IPS-18a (cell line): Measurements from ENCODE around the gene CALHM1.
"Not testable (repeated sequence)": the region's sequence is repeated elsewhere in the genome, so short reads cannot be mapped to it uniquely, and the experiment has no call there.

Source experiments
- H3K27ac ChIP-seq: one replicate; pipeline ENCODE4 v1.5.1; 2013; ENCODE audit warnings: low read length
- H3K27me3 ChIP-seq: one replicate; pipeline ENCODE4 v1.6.1; 2013; ENCODE audit warnings: mild to moderate bottlenecking, low read length; ENCODE audit not compliant: control insufficient read depth, insufficient read depth
- H3K36me3 ChIP-seq: one replicate; pipeline ENCODE4 v1.6.1; 2013; ENCODE audit warnings: low read depth, low read length; ENCODE audit not compliant: control insufficient read depth
- H3K4me1 ChIP-seq: one replicate; pipeline ENCODE4 v1.6.1; 2013; ENCODE audit warnings: low read depth, low read length; ENCODE audit not compliant: control insufficient read depth
- H3K4me3 ChIP-seq: one replicate; pipeline ENCODE4 v1.5.1; 2013; ENCODE audit warnings: low read length
- H3K9ac ChIP-seq: one replicate; pipeline ENCODE4 v1.6.1; 2013; ENCODE audit warnings: mild to moderate bottlenecking, low read length, moderate library complexity
- H3K9me3 ChIP-seq: one replicate; pipeline ENCODE4 v1.6.1; 2013; ENCODE audit warnings: low read depth, low read length; ENCODE audit not compliant: control insufficient read depth

Gene CALHM1

GRCh38 chr10:103458720-103459119 is at the start of gene CALHM1:
Gene CALHM1 (minus strand): TSS chr10:103458900. CDS start chr10:103458751, 149 bp downstream.
- Histone ChIP-seq H3K4me3 (no peak within 1 kb of the TSS), H3K4me1 (no peaks in the 10 kb centered on the region), H3K9me3 (no peaks in the 10 kb centered on the region), H3K27me3 (no peaks in the 10 kb centered on the region), H3K27ac (no peak within 1 kb of the TSS), H3K9ac (no peak within 1 kb of the TSS), H3K36me3 (no peaks in the 10 kb centered on the region)

GRCh38 chr10:103507235-103508191 is 48.8 kb upstream of the CALHM1 start:
- Histone ChIP-seq H3K36me3 (no peaks in the 10 kb centered on the region), H3K4me3 (no peak overlapping the region), H3K27me3 (no peaks in the 10 kb centered on the region), H3K4me1 (peaks cover 2% of the 10 kb centered on the region), H3K27ac (no peak overlapping the region), H3K9ac (no peak overlapping the region), H3K9me3 (no peaks in the 10 kb centered on the region)

- Histone ChIP-seq H3K4me3 (no peak overlapping the region), H3K36me3 (no peaks in the 10 kb centered on the region), H3K9ac (no peak overlapping the region), H3K4me1 (peaks cover 2% of the 10 kb centered on the region), H3K27me3 (no peaks in the 10 kb centered on the region), H3K27ac (no peak overlapping the region), H3K9me3 (no peaks in the 10 kb centered on the region)
These were observed 47.4 kb upstream of the CALHM1 start for GRCh38 chr10:103506061-103506460.

- no peaks in the 10 kb centered on the region for H3K36me3 ChIP-seq
- no peak overlapping the region for H3K27ac ChIP-seq
- H3K4me1 ChIP-seq, result peaks cover 2% of the 10 kb centered on the region
- H3K27me3 ChIP-seq, result no peaks in the 10 kb centered on the region
- no peak overlapping the region for H3K4me3 ChIP-seq
- no peak overlapping the region for H3K9ac ChIP-seq
- H3K9me3 ChIP-seq, result no peaks in the 10 kb centered on the region
These were observed 45.6 kb upstream of the CALHM1 start for GRCh38 chr10:103504181-103504783.

GRCh38 chr10:103503777-103504176 is 45.1 kb upstream of the CALHM1 start:
- not testable (repeated sequence) for H3K9ac ChIP-seq, H3K27ac ChIP-seq, H3K4me1 ChIP-seq, H3K27me3 ChIP-seq, H3K4me3 ChIP-seq, H3K9me3 ChIP-seq, H3K36me3 ChIP-seq

- Histone ChIP-seq H3K27ac (no peak overlapping the region), H3K9ac (no peak overlapping the region), H3K4me1 (peaks cover 2% of the 10 kb centered on the region), H3K9me3 (no peaks in the 10 kb centered on the region), H3K27me3 (no peaks in the 10 kb centered on the region), H3K4me3 (no peak overlapping the region), H3K36me3 (no peaks in the 10 kb centered on the region)
These were observed 44.4 kb upstream of the CALHM1 start for GRCh38 chr10:103502849-103503660.

GRCh38 chr10:103501186-103501585 is 42.5 kb upstream of the CALHM1 start:
- peaks cover 14% of the 10 kb centered on the region for H3K27me3 ChIP-seq
- H3K4me1 ChIP-seq, result peaks cover 2% of the 10 kb centered on the region
- no peaks in the 10 kb centered on the region for H3K9me3 ChIP-seq
- H3K9ac ChIP-seq, result no peak overlapping the region
- no peaks in the 10 kb centered on the region for H3K36me3 ChIP-seq
- H3K4me3 ChIP-seq, result no peak overlapping the region
- no peak overlapping the region for H3K27ac ChIP-seq

- Histone ChIP-seq H3K27ac (no peak overlapping the region), H3K9ac (no peak overlapping the region), H3K4me1 (peaks cover 2% of the 10 kb centered on the region)
These were observed 41.8 kb upstream of the CALHM1 start for GRCh38 chr10:103500481-103500880.

GRCh38 chr10:103499881-103500280 is 41.2 kb upstream of the CALHM1 start:
- H3K4me3 ChIP-seq, result no peak overlapping the region
- H3K9ac ChIP-seq, result no peak overlapping the region
- peaks cover 2% of the 10 kb centered on the region for H3K4me1 ChIP-seq
- peaks cover 23% of the 10 kb centered on the region for H3K27me3 ChIP-seq
- no peaks in the 10 kb centered on the region for H3K36me3 ChIP-seq
- H3K27ac ChIP-seq, result no peak overlapping the region
- H3K9me3 ChIP-seq, result no peaks in the 10 kb centered on the region

More at GRCh38 chr10:103500481-103500880, 41.8 kb upstream of the CALHM1 start:
- no peak overlapping the region for H3K4me3 ChIP-seq
- no peaks in the 10 kb centered on the region for H3K9me3 ChIP-seq
- no peaks in the 10 kb centered on the region for H3K36me3 ChIP-seq
- H3K27me3 ChIP-seq, result peaks cover 17% of the 10 kb centered on the region

GRCh38 chr10:103498936-103499638 is 40.4 kb upstream of the CALHM1 start:
- peaks cover 31% of the 10 kb centered on the region for H3K27me3 ChIP-seq

More at GRCh38 chr10:103498936-103499638, 40.4 kb upstream of the CALHM1 start:
- H3K4me1 ChIP-seq, result no peaks in the 10 kb centered on the region
- H3K4me3 ChIP-seq, result no peak overlapping the region
- no peak overlapping the region for H3K27ac ChIP-seq
- H3K9ac ChIP-seq, result no peak overlapping the region
- H3K9me3 ChIP-seq, result no peaks in the 10 kb centered on the region
- no peaks in the 10 kb centered on the region for H3K36me3 ChIP-seq
